Endothelial cell of umbilical vein (primary cell): ENCODE measurements around the gene PTPRH. TPM values are rescaled to one million over a fixed set of nuclear protein-coding genes. Genes with fewer than 3 reads are reported as not detected.

Source experiments
- BruUV-seq: library from RNA; stranded (reverse); fragments of 400-500 nt; replicated peaks from 2 replicates; lab custom pipeline; 2021; lab: Mats Ljungman, UMichigan
- CTCF ChIA-PET: fragments of 300-600, 350-600 bp; sonication (Branson Sonifier 250); formaldehyde crosslinking; loops from one replicate; lab custom pipeline; 2021; ENCODE audit warnings: antibody characterized with exemption, inconsistent platforms; lab: Charles Lee
- POLR2A ChIA-PET: fragments of 300-600, 350-600 bp; sonication (Branson Sonifier 250); formaldehyde crosslinking; loops from one replicate; lab custom pipeline; 2021; ENCODE audit warnings: antibody characterized with exemption, inconsistent platforms; lab: Charles Lee
- DNase-seq: peaks from one replicate; pipeline ENCODE4 v3.0.0-alpha.2; 2011; ENCODE audit warnings: low read depth, low spot score
- FAIRE-seq: peaks from 2 replicates; lab custom pipeline; 2011; peaks lifted over from hg19 to GRCh38; lab: Jason Lieb, UNC
- H2AFZ ChIP-seq: 2 replicates; pipeline ENCODE4 v1.6.0; 2012; ENCODE audit warnings: low read depth, low read length, control low read depth, inconsistent platforms
- H3K27ac ChIP-seq: 2 replicates; pipeline ENCODE4 v1.5.1; 2011; ENCODE audit warnings: low read depth, mild to moderate bottlenecking, control low read depth, low read length, moderate library complexity; ENCODE audit not compliant: insufficient read depth
- H3K27me3 ChIP-seq, 2 experiments: 2 replicates each; pipeline versions ENCODE4 v1.6.0 to v1.6.1; 2011; ENCODE audit warnings: low read length in 2 of 2, mixed read lengths in 1 of 2; ENCODE audit not compliant: control insufficient read depth in 2 of 2, insufficient read depth in 2 of 2
- H3K36me3 ChIP-seq, 2 experiments: 2 replicates in 1 of 2; 3 replicates in 1 of 2; pipeline ENCODE4 v1.5.1; 2011; ENCODE audit warnings: low read length in 2 of 2, mild to moderate bottlenecking in 1 of 2, moderate library complexity in 1 of 2; ENCODE audit not compliant: control insufficient read depth in 2 of 2, insufficient read depth in 2 of 2; ENCODE audit errors: extremely low read depth in 1 of 2
- H3K4me1 ChIP-seq: 3 replicates; pipeline ENCODE4 v1.5.1; 2011; ENCODE audit warnings: mild to moderate bottlenecking, low read length; ENCODE audit not compliant: control insufficient read depth, insufficient read depth; ENCODE audit errors: extremely low read depth
- H3K4me2 ChIP-seq: 2 replicates; pipeline ENCODE4 v1.6.1; 2011; ENCODE audit warnings: low read length, control low read depth, mixed read lengths; ENCODE audit not compliant: insufficient read depth
- H3K4me3 ChIP-seq, 3 experiments: fragments of 200-600 bp in 1 of 3; sonication (generic), shearing (Covaris generic) in 1 of 3; replicated peaks in 1 of 3; 2 replicates each; pipeline ENCODE4 v1.5.1; 2011 to 2016; ENCODE audit warnings: control low read depth in 3 of 3, low read length in 3 of 3, mild to moderate bottlenecking in 2 of 3, inconsistent platforms in 1 of 3, low read depth in 1 of 3, moderate library complexity in 1 of 3; ENCODE audit not compliant: insufficient read depth in 1 of 3
- H3K79me2 ChIP-seq: 2 replicates; pipeline ENCODE4 v1.6.0; 2012; ENCODE audit warnings: low read length, inconsistent platforms; ENCODE audit not compliant: control insufficient read depth, insufficient read depth
- H3K9ac ChIP-seq: replicated peaks from 2 replicates; pipeline ENCODE3; 2011; ENCODE audit warnings: low read length, control low read depth; ENCODE audit not compliant: insufficient read depth; ENCODE audit errors: extremely low read depth
- H3K9me1 ChIP-seq: replicated peaks from 3 replicates; pipeline ENCODE4 v1.6.0; 2011; ENCODE audit warnings: mild to moderate bottlenecking, low read length; ENCODE audit not compliant: control insufficient read depth, insufficient read depth; ENCODE audit errors: extremely low read depth
- H3K9me3 ChIP-seq: replicated peaks from 2 replicates; pipeline ENCODE4 v1.5.1; 2012; ENCODE audit warnings: low read length, inconsistent platforms; ENCODE audit not compliant: control insufficient read depth, insufficient read depth
- H4K20me1 ChIP-seq: replicated peaks from 2 replicates; pipeline ENCODE3; 2011; ENCODE audit warnings: mild to moderate bottlenecking, low read length; ENCODE audit not compliant: control insufficient read depth, insufficient read depth; ENCODE audit errors: extremely low read depth
- CTCF ChIP-seq, 2 donors: IDR thresholded peaks; 1 replicate in 1 of 2; 2 replicates in 1 of 2; pipeline ENCODE4 v1.5.1; 2011; ENCODE audit warnings: low read length in 2 of 2, mild to moderate bottlenecking in 2 of 2, moderate library complexity in 2 of 2, control low read depth in 1 of 2, inconsistent platforms in 1 of 2, low read depth in 1 of 2; ENCODE audit not compliant: insufficient read depth in 1 of 2; ENCODE audit errors: extremely low read depth in 1 of 2
- EZH2 ChIP-seq: IDR thresholded peaks from 2 replicates; pipeline ENCODE4 v1.6.1; 2012; ENCODE audit warnings: borderline replicate concordance, low read depth, mild to moderate bottlenecking, moderate library complexity, low read length, inconsistent platforms; ENCODE audit not compliant: severe bottlenecking
- FOS ChIP-seq: IDR thresholded peaks from 2 replicates; pipeline ENCODE4 v1.6.1; 2011; ENCODE audit warnings: mild to moderate bottlenecking, low read length, moderate library complexity, borderline replicate concordance; ENCODE audit not compliant: insufficient read depth
- JUN ChIP-seq: IDR thresholded peaks from 2 replicates; pipeline ENCODE4 v1.6.1; 2011; ENCODE audit warnings: borderline replicate concordance, low read depth; ENCODE audit not compliant: insufficient read length, insufficient read depth
- MAX ChIP-seq: IDR thresholded peaks from 2 replicates; pipeline ENCODE4 v1.6.1; 2011; ENCODE audit not compliant: insufficient read depth, insufficient read length
- POLR2AphosphoS5 ChIP-seq: IDR thresholded peaks from 2 replicates; pipeline ENCODE4 v1.6.1; 2012; ENCODE audit warnings: low read depth, mild to moderate bottlenecking, control low read depth, low read length, moderate library complexity; ENCODE audit not compliant: insufficient read depth
- dilution Hi-C: fragments of 300-500 bp; cut with MboI; formaldehyde crosslinking; loops from one replicate; pipeline ENCODE4 v1.15.0; 2019; ENCODE audit warnings: low sequenced_read_pairs; ENCODE audit not compliant: extremely low pct_ligation_motif_present
- intact Hi-C: fragments of 100-400 bp; cut with micrococcal nuclease; formaldehyde crosslinking; loops from one replicate; pipeline ENCODE4 v1.10.0; 2022
- polyA plus RNA-seq, 4 experiments: library from polyadenylated mRNA; depleted of rRNA in 3 of 4; stranded (reverse) in 3 of 4; unstranded in 1 of 4; fragments of >200 nt; gene quantifications; 2 replicates each; pipeline versions ENCODE4 v1.2.1 to v1.2.3, GENCODE V29; 2011 to 2012; ENCODE audit warnings: missing spikeins in 1 of 4
- total RNA-seq: library from RNA; stranded (reverse); gene quantifications from 2 replicates; pipeline ENCODE4 v1.2.3, GENCODE V29; 2021

Gene PTPRH
- total and polyA plus RNA-seq, 2 donors (not counting 3 experiments of a cell fraction or from before 2014, with no cell fraction given) = 0.14 to 1.00 TPM

GRCh38 chr19:55174425-55175116, 34.7 kb downstream of the PTPRH start:
- Histone ChIP-seq H3K9me3 (no peaks in the 10 kb centered on the region), H3K27me3 (peaks cover 26 to 35% of the 10 kb centered on the region in 2 experiments), H4K20me1 (no peaks in the 10 kb centered on the region), H3K36me3 (no peaks in the 10 kb centered on the region), H3K9me1 (no peaks in the 10 kb centered on the region), H3K4me1 (no peaks in the 10 kb centered on the region), H3K4me2 (no peak overlapping the region), H3K27ac (no peak overlapping the region), H3K9ac (no peak overlapping the region), H3K4me3 (no peak overlapping the region), H2AFZ (no peak overlapping the region), H3K79me2 (no peaks in the 10 kb centered on the region)
- CTCF ChIA-PET = interaction anchor here (1.7 kb wide), 1 partner anchor 14 kb away, joined by 6 read pairs; no protein-coding TSS in a partner anchor
- DNase-seq (no peak), FAIRE-seq (no peak)
- dilution Hi-C loops = no loop called here
- BruUV-seq = no TSS peak
- POLR2A ChIA-PET = no interaction called here
- TF ChIP-seq MAX (no peak), JUN (no peak), CTCF (IDR thresholded peaks at IDR 0.05; ENCODE audit: extremely low read depth in 1 of 2, insufficient read depth in 1 of 2, low read depth in 1 of 2, low read length in 2 of 2) (no peak), POLR2AphosphoS5 (no peak), FOS (no peak), EZH2 (no peak)
- intact Hi-C loops = no loop called here
